ENCODE results near the gene MORC1. TPM values are rescaled to one million over a fixed set of nuclear protein-coding genes. Genes with fewer than 3 reads are reported as not detected.

The MORC1 gene
- total and polyA plus RNA-seq, 12 donors, result 0.06 to 0.15 (median 0.11) TPM; not detected in 9

GRCh38 chr3:109033000-109033660, 84.8 kb downstream of the MORC1 start:
- TF ChIP-seq POLR2A (IDR thresholded peaks at IDR 0.05) (no peak), CTCF (IDR thresholded peaks at IDR 0.05) (no peak)
- intact Hi-C loops (cut with DNase I), result no loop called here
- no peak for DNase-seq
- H3K4me1 ChIP-seq (replicated peaks in 1 of 2), result no peaks in the 10 kb centered on the region
- no peak overlapping the region for H3K4me3 ChIP-seq
- no peaks in the 10 kb centered on the region for H3K27me3 ChIP-seq
- no peaks in the 10 kb centered on the region for H3K36me3 ChIP-seq (replicated peaks in 1 of 2)
- 59 to 75% (median 66%) methylated on average over 3 of the region's 3 CpGs for WGBS, 4 donors
- H3K27ac ChIP-seq, result no peak overlapping the region
- H3K9me3 ChIP-seq (replicated peaks in 1 of 3), result no peaks in the 10 kb centered on the region

GRCh38 chr3:109028753-109029152, 89.2 kb downstream of the MORC1 start:
- no peaks in the 10 kb centered on the region for H3K27me3 ChIP-seq
- DNase-seq, result no peak
- WGBS, 4 donors, result 81 to 91% (median 90%) methylated on average over 7 of the region's 7 CpGs
- H3K27ac ChIP-seq, result no peak overlapping the region
- TF ChIP-seq POLR2A (IDR thresholded peaks at IDR 0.05) (no peak), CTCF (IDR thresholded peaks at IDR 0.05) (no peak)
- no peaks in the 10 kb centered on the region for H3K9me3 ChIP-seq (replicated peaks in 1 of 3)
- intact Hi-C loops (cut with DNase I), result no loop called here
- no peaks in the 10 kb centered on the region for H3K36me3 ChIP-seq (replicated peaks in 1 of 2)
- no peak overlapping the region for H3K4me3 ChIP-seq
- no peaks in the 10 kb centered on the region for H3K4me1 ChIP-seq (replicated peaks in 1 of 2)

- Histone ChIP-seq H3K4me1 (replicated peaks in 1 of 2) (no peaks in the 10 kb centered on the region), H3K27ac (no peak overlapping the region), H3K27me3 (no peaks in the 10 kb centered on the region), H3K9me3 (replicated peaks in 1 of 3) (no peaks in the 10 kb centered on the region), H3K4me3 (no peak overlapping the region), H3K36me3 (replicated peaks in 1 of 2) (no peaks in the 10 kb centered on the region)
- TF ChIP-seq CTCF (IDR thresholded peaks at IDR 0.05) (no peak), POLR2A (IDR thresholded peaks at IDR 0.05) (no peak)
- intact Hi-C loops (cut with DNase I), result no loop called here
- DNase-seq, result no peak
Observed at GRCh38 chr3:109026821-109027220, 91.1 kb downstream of the MORC1 start.

- H3K36me3 ChIP-seq (replicated peaks in 1 of 2), result no peaks in the 10 kb centered on the region
- no peaks in the 10 kb centered on the region for H3K27me3 ChIP-seq
- H3K9me3 ChIP-seq (replicated peaks in 1 of 3), result no peaks in the 10 kb centered on the region
- intact Hi-C loops (cut with DNase I), result no loop called here
- DNase-seq, result no peak
- no peak overlapping the region for H3K4me3 ChIP-seq
- H3K4me1 ChIP-seq (replicated peaks in 1 of 2), result no peaks in the 10 kb centered on the region
- H3K27ac ChIP-seq, result no peak overlapping the region
- no peak for TF ChIP-seq CTCF (IDR thresholded peaks at IDR 0.05)
- TF ChIP-seq POLR2A (IDR thresholded peaks at IDR 0.05), result no peak
Observed at GRCh38 chr3:109025896-109026295, 92.0 kb downstream of the MORC1 start.

Data from adrenal gland (tissue), 12 donors.